SHP77 (cell line): Measurements from ENCODE around the gene EXOC1.
"Not testable (repeated sequence)": the region's sequence is repeated elsewhere in the genome, so short reads cannot be mapped to it uniquely, and the experiment has no call there.

Source experiments
- DNase-seq, 2 experiments: peaks; one replicate each; lab custom pipeline; 2025; lab: John Stamatoyannopoulos, UW

Gene EXOC1, protein sequence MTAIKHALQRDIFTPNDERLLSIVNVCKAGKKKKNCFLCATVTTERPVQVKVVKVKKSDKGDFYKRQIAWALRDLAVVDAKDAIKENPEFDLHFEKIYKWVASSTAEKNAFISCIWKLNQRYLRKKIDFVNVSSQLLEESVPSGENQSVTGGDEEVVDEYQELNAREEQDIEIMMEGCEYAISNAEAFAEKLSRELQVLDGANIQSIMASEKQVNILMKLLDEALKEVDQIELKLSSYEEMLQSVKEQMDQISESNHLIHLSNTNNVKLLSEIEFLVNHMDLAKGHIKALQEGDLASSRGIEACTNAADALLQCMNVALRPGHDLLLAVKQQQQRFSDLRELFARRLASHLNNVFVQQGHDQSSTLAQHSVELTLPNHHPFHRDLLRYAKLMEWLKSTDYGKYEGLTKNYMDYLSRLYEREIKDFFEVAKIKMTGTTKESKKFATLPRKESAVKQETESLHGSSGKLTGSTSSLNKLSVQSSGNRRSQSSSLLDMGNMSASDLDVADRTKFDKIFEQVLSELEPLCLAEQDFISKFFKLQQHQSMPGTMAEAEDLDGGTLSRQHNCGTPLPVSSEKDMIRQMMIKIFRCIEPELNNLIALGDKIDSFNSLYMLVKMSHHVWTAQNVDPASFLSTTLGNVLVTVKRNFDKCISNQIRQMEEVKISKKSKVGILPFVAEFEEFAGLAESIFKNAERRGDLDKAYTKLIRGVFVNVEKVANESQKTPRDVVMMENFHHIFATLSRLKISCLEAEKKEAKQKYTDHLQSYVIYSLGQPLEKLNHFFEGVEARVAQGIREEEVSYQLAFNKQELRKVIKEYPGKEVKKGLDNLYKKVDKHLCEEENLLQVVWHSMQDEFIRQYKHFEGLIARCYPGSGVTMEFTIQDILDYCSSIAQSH

DNA sequence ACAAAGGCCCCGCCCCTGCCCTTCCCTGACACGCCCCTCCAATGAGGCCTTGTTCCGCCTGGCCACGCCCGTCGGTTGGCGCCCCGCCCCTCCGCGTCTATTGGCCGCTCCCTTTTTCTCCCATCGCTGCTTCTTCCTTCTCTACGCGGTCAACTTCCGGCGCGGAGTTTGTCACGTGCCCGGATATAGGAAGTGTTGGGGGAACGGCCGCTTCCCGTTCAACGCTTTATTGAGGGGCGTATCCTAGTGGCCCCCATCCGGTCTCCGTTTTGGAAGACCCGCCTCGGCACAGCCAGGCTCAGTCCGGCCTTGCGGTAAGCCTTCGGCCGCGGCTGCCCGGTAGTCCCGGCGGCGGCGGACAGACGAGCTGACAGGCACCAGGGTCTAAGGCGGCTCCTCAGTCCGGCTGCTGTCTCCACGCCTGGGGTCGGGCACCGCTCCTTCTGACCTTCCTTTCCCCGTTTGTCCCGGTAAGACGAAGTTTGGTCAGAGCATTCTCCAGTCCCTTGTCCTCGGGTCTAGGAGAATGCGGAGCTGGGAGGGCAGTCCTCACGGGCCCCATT, at the start of gene EXOC1:
EXOC1 (plus strand) TSS at position 165 of the 563 bp plus-strand sequence. CDS start 4,676 bp downstream, outside the sequence.
- DNase-seq, result peak; percentile 99

DNA sequence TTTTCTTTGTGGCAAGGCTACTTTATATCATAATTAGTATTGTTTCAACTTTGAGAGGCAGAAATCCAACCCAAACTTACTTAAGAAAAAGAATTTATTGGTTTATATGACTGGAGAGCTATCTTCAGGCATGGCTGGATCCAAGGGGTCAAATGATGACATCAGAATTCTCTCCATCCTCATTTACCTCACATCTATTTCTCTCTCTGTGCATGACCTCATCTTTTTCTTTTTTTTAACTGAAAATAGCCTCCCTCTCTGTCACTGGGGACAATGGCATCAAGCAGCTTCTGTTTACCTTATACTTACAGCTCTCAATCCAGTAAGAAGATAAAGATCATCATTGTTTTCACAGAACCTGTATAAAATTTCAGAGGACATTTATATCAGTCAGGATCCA, 45.9 kb upstream of the EXOC1 start:
- no peak for DNase-seq

DNA sequence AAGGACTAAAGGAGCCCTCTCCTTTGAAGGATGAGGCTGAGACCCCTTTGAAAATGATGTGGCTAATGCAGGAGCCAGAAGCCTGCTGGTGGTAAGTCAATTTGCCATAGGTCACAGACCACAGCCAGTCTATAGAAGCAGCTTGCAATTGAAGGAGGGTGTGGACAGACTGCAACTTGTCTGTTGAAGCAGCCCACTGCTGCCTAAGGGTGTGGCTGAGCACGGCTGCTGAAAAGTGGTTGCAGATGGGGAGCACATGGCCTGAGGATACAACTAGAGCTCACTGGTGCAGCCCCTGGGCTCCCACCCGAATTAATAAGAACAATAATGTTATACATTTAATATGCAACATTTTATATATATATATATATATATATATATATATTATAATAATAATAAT, 45.3 kb upstream of the EXOC1 start:
- DNase-seq, result no peak

DNA sequence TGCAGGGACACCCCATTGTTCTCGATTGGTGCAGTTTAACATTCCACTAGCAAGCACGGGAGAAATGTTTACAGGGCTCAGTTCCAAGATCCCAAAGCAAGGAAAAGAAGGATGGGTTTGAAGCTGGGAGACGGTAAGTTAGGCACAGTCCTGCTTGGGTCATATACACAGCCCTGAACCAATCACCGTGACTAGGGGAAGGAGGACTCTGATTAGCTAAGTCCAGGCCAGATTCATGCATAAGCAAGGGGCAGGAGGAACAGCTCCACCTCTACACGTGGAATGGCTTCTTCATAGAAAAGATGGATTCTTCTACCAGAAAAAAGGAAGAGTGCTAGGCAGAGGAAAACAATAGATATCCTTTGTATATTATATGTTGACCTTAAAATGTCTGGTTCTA, 44.8 kb upstream of the EXOC1 start:
- DNase-seq, result no peak

DNA sequence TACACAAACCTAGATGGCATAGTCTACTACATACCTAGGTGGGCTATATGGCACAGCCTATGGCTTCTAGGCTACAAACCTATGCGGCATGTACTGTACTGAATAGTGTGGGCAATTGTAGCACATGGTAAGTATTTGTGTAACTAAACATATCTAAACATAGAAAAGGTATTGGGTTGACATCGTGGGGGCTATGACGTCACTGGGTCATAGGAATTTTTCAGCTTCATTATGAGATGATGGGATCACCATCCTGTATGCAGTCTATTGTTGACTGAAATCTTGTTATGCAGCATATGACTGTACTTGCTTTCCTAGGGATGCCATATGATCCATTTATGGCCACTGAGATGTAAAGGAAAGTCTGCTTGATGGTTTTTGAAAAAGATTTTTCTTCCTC, 35.8 kb upstream of the EXOC1 start:
- DNase-seq, result no peak

DNA sequence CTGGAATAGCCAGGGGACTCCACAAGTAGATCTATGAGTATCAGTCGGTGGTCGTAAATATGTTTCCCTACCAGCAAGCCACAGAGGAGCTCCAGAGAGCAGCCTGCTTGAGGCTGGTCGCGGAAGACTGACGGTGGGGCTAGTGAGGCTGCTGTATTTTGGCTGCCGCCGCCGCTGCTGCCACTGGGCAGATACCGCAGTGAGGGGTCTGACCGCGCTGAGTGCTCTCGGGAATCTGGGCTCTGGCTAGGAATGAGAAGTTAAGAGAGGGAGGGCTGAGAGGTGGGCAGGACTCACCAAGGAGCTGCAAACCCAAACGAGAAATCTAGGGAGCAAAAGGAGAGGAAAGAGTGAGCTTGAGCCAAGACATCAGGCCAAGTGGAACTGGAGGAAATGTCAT, 33.8 kb upstream of the EXOC1 start, which contains the start of gene EXOC1L:
EXOC1L (plus strand) TSS at position 157 of the 400 bp plus-strand sequence; CDS start at position 394, 237 bp downstream.
- no peak for DNase-seq

DNA sequence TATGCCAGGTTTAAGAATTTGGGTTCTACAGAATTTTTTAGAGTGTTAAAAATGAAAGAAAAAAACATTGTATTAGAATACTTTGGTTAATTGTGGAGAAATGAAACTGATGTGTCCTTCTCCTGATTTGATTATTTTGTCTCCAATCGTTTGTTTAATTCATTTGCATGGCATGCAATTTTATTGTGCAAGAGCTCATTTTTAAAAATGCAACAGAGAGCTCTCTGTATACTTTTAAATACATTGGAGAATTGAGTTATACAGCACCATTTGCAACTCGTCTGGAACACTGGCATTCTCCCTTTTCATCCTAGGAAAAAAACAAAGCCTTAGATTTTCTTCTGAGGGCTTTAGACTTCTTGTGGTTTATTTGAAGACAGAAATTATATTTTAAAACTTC, 33.2 kb upstream of the EXOC1 start:
- no peak for DNase-seq

DNA sequence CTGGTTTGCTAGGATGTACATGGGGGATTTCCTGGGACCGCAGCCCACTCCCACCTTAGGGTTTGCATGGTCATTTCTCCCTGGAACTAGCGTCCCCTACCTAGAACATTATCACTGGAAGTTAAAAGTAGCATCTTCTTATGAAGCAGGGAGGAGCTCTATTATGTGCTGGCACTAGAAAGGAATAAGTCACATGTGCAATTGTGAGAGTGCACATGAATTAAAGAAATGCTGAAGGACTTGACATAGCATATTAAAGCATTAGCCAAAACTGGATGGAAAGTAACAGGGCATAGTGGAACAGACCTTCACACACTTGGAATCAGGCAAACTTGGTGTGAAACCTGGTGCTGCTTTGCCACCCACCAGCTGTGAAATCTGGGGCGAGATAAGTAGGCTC, 31.1 kb upstream of the EXOC1 start:
- no peak for DNase-seq

DNA sequence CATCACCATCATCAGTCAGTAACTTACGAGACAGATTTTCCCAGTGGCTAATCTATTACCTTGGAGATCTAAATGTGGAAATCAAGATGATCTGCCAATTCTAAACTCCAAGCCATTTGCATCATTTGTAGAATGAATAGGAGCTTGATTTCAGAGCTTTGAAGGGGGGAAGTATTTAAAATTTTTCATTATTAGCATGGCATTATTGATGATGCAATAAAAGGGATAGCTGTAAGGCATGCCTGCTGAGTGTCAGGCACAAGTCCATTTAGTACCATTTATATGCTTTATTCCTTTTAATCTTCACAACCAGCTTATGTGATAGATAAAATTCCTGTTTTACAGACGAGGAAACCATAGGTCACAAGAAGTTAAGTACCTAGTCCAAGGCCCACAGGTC, 28.6 kb upstream of the EXOC1 start:
- DNase-seq, result no peak

DNA sequence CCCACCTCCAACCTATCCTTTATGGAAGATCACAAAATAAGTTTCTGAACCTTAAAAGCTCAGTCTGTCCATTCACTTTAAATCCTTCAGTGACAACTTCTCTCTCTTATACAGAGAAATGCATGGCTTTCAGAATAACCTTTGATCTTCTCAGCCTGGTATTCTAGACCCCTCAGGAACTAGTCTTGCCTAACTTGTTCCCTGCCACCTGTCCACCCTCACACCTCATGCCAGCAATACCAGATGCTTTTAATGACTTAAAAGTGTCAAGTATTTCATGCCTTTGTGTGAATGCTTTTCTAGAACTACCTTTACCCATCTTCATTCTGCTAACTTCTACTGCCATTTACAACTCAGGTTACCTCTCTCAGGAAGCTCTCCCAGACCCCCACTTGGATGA, 26.5 kb upstream of the EXOC1 start:
- no peak for DNase-seq

DNA sequence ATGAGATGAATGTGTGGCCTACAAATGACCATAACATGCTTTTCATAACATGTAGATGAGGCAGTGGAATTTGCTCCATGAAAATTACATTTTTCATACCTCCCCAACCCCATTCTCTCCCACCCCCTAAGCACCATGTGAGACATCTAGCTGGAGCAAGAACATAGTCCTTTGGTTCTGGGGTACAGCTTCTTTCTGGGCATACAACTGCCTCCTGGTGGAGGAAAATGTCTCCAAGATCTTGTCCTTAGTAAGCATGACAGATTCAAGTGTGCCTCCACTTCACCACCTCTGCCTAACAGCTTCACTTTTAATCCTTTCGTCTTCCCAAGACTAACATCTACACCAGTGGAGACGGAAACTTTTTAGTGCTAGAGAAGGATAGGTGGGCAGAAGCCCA, 25.9 kb upstream of the EXOC1 start:
- no peak for DNase-seq

DNA sequence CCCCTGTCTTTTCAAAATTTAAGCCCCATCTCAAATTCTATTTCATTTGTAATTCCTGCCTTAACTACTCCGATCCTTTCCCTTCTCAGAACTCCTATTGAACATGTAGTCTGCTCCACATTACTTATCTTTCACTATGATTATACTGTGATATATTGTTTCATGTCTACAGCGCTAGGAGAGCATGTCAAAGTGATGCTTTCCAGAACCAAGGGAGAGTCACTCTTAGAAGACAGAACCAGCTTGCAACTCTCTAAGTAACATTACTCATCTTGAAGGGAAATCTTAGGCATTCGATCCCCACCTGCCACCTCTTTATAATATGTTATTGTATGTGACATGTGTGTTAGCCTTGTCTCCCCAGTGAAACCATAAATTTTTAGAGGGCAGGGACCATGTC, 23.4 kb upstream of the EXOC1 start:
- no peak for DNase-seq

DNA sequence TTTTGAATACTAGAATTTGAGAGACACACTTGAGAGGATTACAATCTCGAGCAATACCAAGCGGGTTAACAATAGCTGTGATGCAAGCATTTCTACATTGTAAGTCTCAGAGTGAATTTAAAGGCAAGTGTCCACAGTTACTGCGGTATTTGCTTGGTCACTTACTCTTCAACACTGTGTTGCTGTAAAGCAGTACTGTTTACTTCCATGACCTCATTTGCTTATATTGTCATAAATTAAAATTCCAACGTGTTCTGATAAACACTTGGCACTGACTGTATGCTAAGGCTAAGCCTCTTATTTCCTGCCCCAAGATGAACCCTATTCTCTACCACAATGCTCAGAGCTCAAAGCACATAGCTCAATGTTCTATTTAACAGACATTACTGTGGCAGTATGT, 22.7 kb upstream of the EXOC1 start:
- DNase-seq, result no peak

DNA sequence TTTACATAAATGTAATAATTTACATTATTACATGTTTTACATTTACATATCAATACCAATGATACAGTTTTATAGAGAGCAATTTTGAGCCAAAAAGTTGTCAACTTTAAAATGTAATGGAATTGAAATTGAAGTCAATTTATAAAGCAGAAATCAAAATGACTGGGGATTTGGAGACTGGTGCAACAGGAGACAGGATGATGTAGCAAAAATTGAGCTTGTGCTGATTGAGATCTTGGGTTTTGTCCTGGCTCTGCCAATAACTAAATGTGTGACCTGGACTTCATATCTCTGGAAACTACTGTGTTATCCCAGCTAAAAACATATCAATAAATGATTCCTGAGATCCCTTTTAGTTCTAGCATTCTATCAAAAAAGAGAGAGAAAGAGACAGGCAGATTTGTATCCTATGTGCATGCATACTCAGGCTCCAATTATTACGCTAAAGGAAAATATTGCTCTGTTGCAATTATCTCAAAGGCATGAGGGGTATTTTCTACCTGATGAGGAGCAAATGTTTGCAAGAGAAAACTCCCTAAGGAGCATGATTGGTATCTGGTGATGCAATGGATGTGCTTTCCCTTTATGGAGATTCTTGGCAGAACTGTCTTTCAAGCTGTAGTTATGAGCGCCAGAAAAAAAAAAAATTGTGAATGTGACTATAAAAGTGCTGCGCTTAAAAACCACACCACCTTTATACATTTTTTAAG, 19.2 kb upstream of the EXOC1 start:
- no peak for DNase-seq

DNA sequence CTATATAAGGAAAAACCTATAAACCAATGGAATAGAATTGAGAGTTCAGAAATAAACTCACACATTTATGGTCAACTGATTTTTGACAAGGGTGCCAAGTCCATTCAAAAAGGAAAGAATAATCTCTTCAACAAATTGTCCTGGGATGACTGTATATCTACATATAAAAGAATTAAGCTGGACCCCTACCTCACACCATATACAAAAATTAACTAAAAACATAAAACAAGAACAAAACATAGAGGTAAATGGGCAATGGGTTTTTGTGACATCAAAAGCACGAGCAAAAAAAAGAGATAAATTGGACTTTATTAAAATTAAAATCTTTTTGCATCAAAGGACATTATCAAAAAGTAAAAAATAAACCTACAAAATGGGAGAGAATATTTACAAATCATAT, 15.5 kb upstream of the EXOC1 start:
- DNase-seq, result no peak

DNA sequence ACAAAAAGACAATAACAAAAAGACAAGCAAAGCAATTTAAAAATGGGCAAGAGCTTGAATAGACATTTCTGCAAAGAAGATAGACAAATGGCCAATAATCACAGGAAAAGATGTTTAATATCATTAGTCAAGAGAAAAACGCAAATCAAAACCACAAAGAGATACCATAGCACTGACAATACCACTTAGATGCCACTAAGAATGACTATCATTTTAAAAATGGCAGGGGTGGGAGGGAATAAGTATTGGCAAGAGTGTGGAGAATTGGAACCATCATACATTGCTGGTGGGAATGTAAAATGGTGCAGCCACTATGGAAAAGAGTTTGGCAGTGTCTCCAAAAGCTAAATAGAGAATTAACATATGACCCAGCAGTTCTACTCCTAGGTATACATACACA, 15.1 kb upstream of the EXOC1 start:
- no peak for DNase-seq

DNA sequence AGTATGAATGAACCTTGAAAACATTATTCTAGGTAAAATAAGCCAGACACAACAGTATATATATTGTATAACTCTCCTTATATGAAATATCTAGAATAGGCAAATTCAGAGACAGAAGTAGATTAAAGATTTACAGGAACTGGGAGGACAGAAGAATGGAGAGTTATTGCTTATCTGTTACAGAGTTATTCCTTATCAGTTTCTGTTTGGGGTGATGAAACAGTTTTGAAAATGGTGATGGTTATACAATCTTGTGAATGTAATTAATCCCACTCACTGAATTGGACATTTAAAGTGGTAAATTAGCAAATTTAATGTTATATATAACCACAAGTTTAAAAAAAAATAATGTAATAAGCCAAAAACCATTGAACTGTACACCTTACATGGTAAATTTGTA, 14.5 kb upstream of the EXOC1 start:
- no peak for DNase-seq

DNA sequence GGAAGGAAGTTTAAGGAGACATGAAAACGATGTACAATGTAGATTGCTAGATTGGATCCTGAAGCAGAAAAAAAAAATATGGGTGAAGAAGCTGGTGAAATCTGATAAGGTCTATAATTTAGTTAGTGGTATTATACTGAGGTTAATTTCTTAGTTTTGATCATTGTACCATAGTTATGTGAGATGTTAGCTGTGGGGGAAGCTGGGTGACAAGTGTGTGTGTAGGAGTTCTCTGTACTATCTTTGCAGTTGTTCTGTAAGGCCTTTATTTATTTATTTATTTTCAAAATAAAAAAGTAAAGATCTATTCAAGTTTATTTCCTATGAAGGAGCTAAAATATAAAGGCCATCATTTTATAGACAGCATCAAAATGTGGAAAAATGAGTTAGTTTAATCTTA, 12.5 kb upstream of the EXOC1 start:
- no peak for DNase-seq

DNA sequence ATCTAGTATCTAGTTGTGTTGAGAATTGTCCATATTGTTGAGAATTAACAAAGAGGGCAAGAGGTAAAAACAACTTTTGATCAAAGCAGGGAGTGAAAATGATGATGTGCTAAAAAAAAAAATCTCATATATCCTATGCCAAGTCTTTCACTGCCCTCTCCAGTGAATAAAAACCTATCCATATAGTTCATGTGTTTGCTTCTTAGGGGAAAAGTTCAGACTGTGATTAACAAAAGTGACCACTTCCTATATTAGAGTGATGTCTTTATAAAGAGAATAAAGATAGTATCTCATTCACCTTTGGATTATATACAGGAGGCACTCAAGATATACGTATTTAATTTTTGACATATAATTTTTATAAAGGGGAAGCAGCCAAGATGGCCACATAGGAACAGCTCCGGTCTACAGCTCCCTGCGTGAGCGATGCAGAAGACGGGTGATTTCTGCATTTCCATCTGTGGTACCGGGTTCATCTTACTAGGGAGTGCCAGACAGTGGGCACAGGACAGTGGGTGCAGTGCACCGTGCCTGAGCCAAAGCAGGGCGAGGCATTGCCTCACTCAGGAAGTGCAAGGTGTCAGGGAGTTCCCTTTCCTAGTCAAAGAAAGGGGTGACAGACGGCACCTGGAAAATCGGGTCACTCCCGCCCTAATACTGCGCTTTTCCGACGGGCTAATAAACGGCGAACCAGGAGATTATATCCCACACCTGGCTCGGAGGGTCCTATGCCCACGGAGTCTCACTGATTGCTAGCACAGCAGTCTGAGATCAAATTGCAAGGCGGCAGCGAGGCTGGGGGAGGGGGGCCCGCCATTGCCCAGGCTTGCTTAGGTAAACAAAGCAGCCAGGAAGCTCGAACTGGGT, 11.8 kb upstream of the EXOC1 start:
- DNase-seq, result peak; percentile 27

DNA sequence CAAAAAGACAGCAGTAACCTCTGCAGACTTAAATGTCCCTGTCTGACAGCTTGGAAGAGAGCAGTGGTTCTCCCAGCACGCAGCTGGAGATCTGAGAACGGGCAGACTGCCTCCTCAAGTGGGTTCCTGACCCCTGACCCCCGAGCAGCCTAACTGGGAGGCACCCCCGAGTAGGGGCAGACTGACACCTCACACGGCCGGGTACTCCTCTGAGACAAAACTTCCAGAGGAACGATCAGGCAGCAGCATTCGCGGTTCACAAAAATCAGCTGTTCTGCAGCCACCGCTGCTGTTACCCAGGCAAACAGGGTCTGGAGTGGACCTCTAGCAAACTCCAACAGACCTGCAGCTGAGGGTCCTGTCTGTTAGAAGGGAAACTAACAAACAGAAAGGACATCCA, 11.1 kb upstream of the EXOC1 start:
- DNase-seq, result not testable (repeated sequence)

DNA sequence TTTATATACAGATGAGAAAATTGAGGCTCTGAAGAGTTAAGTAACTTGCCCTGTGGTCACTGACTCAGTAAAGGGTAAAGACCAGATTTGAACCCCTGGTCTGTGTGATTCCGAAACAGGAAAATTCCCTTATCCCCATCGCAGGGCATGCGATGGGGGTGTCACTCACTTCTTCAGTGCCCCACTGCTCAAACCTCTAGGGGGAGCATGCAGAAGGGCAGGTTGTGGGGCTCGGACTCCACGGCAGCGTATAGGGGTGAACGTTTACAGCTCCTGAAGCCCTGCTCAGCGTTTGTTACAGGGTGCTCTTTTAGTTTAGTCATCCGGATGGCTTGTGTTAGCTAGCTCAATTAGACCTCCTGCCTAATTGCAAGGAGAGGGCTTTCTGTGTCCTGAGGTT, 3.7 kb upstream of the EXOC1 start:
- DNase-seq, result no peak
